Right lobe of liver (tissue), 6 donors: Measurements from ENCODE around the gene DGAT2L6. TPM values are rescaled to one million over a fixed set of nuclear protein-coding genes. Genes with fewer than 3 reads are reported as not detected.

ENCODE experiments used
- ATAC-seq, 4 donors: fragments of 200-7000 bp; cut with Tn5 transposase; one replicate each; pipeline ENCODE4 v1.9.1; 2020; ENCODE audit warnings: mild to moderate bottlenecking in 4 of 4, moderate library complexity in 4 of 4
- DNase-seq, 3 donors: peaks; one replicate each; pipeline ENCODE4 v3.0.0-alpha.2; 2020
- H3K27ac ChIP-seq, 3 donors: fragments of 200-600 bp; one replicate each; pipeline ENCODE4 v1.8.0; 2022
- H3K27me3 ChIP-seq, 2 donors: fragments of 200-600 bp; one replicate each; pipeline ENCODE4 v1.8.0; 2022
- H3K36me3 ChIP-seq, 4 donors: fragments of 200-600 bp; sonication (generic) in 1 of 4; one replicate each; pipeline versions ENCODE4 v1.5.1 to v1.8.0; 2017 to 2022; ENCODE audit warnings: control low read depth in 1 of 4
- H3K4me1 ChIP-seq, 4 donors: fragments of 200-600 bp; sonication (generic) in 1 of 4; one replicate each; pipeline versions ENCODE4 v1.5.1 to v1.8.0; 2017 to 2022; ENCODE audit warnings: control low read depth in 1 of 4
- H3K4me3 ChIP-seq, 3 donors: fragments of 200-600 bp; one replicate each; pipeline ENCODE4 v1.8.0; 2022
- H3K9me3 ChIP-seq, 4 donors: fragments of 200-600 bp; sonication (generic) in 1 of 4; one replicate each; pipeline versions ENCODE4 v1.5.1 to v1.8.0; 2017 to 2022; ENCODE audit warnings: control low read depth in 1 of 4
- POLR2A ChIP-seq: fragments of 450-650 bp; IDR thresholded peaks from one replicate; pipeline ENCODE4 v1.6.1; 2017; ENCODE audit warnings: antibody characterized with exemption, mild to moderate bottlenecking
- WGBS: methylation state at CpG from one replicate; pipeline ENCODE4 v1.1.6; 2018; ENCODE audit warnings: low coverage, low lambda C conversion rate; ENCODE audit not compliant: insufficient coverage; ENCODE audit errors: missing lambda C conversion rate; 5-methylcytosine and 5-hydroxymethylcytosine counted together
- intact Hi-C, 2 donors: fragments of 100-400 bp; cut with DNase I; formaldehyde crosslinking; loops; one replicate each; pipeline versions ENCODE4 v1.11.2 to v1.14.1; 2022
- total RNA-seq, 6 experiments: library from RNA; depleted of rRNA in 2 of 6; stranded (reverse); fragments of >200 nt in 2 of 6; fragmentation: NEBNext Ultra II Directional in 3 of 6; extraction: Animal tissue kit (Norgen Biotek cat#: 25700) in 3 of 6; gene quantifications; one replicate each; pipeline versions ENCODE4 v1.1.0 to v1.2.4, GENCODE V29; 2016 to 2023
- TF ChIP-seq, protein P1 (sequence below), 4 donors: fragments of 200-600 bp in 3 of 4; fragments of 450-650 bp in 1 of 4; IDR thresholded peaks; one replicate each; pipeline versions ENCODE4 v1.5.1 to v1.8.0; 2016 to 2022; ENCODE audit warnings: antibody characterized with exemption in 4 of 4, mild to moderate bottlenecking in 2 of 4
- donor health status: DM: no; HTN: yes; CAD: no.
- donor health status: DM: no; HTN: no; CAD: no.
- donor health status: DM: no; HTN: no; CAD: no.
- donor health status: DM: no; HTN: yes; CAD: no.
- donor health status: DM: no; HTN: yes; CAD: no.

Gene DGAT2L6
- total RNA-seq, 6 experiments from 2014 or later: not detected

DNA sequence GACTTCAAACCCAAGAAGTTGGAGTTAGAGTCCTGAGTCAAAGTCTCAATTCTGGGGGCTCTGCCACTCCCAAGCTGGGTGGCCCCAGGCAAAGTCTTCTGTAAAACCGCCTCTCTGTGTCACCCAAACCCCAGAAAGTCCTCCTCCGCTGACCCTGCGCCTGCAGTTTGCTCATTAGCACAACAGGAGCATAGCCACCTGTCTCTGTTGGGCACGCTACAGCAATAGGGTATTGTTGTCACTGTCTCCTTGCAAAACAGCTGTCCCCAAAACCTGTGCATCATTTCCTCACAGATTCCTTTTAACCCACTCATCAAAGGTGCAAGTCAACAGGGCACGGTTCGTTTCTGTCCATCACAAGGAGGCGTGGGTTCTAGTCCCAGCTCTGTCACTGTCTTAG, 8.0 kb upstream of the DGAT2L6 start:
- no peak for TF ChIP-seq POLR2A
- TF ChIP-seq, protein P1, sequence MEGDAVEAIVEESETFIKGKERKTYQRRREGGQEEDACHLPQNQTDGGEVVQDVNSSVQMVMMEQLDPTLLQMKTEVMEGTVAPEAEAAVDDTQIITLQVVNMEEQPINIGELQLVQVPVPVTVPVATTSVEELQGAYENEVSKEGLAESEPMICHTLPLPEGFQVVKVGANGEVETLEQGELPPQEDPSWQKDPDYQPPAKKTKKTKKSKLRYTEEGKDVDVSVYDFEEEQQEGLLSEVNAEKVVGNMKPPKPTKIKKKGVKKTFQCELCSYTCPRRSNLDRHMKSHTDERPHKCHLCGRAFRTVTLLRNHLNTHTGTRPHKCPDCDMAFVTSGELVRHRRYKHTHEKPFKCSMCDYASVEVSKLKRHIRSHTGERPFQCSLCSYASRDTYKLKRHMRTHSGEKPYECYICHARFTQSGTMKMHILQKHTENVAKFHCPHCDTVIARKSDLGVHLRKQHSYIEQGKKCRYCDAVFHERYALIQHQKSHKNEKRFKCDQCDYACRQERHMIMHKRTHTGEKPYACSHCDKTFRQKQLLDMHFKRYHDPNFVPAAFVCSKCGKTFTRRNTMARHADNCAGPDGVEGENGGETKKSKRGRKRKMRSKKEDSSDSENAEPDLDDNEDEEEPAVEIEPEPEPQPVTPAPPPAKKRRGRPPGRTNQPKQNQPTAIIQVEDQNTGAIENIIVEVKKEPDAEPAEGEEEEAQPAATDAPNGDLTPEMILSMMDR (IDR thresholded peaks at IDR 0.05): no peak
- Histone ChIP-seq H3K36me3 (peaks cover 0 to 5% (median 0%) of the 10 kb centered on the region in 4 donors), H3K4me1 (no peaks in the 10 kb centered on the region), H3K9me3 (no peaks in the 10 kb centered on the region), H3K4me3 (no peak overlapping the region), H3K27ac (no peak overlapping the region), H3K27me3 (no peaks in the 10 kb centered on the region)
- intact Hi-C loops: no loop called here
- 66% methylated on average over 4 of the region's 7 CpGs for WGBS
- DNase-seq: no peak
- ATAC-seq: no peak

DNA sequence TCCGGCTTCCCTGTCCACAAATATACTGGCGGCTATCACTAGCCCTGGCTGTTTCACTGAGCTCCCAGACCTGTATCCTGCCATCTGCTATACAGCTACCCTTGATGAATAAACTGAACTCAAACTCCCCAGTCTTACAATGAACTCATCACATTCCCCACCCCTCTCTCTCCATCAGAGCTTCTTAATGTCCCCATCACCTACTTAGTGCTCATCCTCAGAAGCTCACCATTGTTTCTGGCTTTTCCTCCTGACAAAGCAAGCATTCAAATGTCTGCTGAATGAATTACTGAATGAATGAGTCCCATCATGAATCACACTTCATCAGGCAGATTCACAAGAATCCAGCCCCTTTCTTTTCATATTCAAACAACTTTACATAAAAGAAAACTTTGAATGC, 5.7 kb upstream of the DGAT2L6 start:
- Histone ChIP-seq H3K4me1 (no peaks in the 10 kb centered on the region), H3K4me3 (no peak overlapping the region), H3K27ac (no peak overlapping the region), H3K9me3 (no peaks in the 10 kb centered on the region), H3K36me3 (no peaks in the 10 kb centered on the region), H3K27me3 (no peaks in the 10 kb centered on the region)
- intact Hi-C loops: no loop called here
- 63% methylated on average over 2 of the region's 2 CpGs for WGBS
- no peak for ATAC-seq
- TF ChIP-seq, protein P1 (IDR thresholded peaks at IDR 0.05): no peak
- no peak for TF ChIP-seq POLR2A
- no peak for DNase-seq

DNA sequence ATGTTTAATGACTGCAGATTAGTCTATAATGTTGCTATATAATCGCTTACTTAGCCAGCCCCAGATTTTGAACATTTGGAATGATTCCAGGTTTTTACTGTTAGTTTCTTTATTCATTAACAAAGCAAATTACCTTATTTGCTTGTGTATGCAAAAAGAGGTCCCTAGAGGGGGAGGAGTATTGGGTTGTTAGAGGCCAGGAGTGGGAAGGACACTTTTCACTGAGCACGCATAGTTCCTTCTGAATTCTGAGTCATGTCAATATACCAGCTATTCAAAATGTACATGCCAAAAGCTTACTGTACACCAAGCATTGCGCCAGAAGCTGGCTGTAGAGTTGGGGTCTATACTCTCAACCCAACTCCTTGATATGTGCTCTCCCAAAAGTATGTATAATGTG, 5.1 kb upstream of the DGAT2L6 start:
- no peaks in the 10 kb centered on the region for H3K36me3 ChIP-seq
- H3K9me3 ChIP-seq: no peaks in the 10 kb centered on the region
- no peak for ATAC-seq
- H3K27me3 ChIP-seq: no peaks in the 10 kb centered on the region
- DNase-seq: no peak
- WGBS: 84% methylated on average over 3 of the region's 3 CpGs
- H3K4me1 ChIP-seq: no peaks in the 10 kb centered on the region
- no peak overlapping the region for H3K27ac ChIP-seq
- TF ChIP-seq, protein P1 (IDR thresholded peaks at IDR 0.05): no peak
- no peak for TF ChIP-seq POLR2A
- intact Hi-C loops: no loop called here
- no peak overlapping the region for H3K4me3 ChIP-seq

DNA sequence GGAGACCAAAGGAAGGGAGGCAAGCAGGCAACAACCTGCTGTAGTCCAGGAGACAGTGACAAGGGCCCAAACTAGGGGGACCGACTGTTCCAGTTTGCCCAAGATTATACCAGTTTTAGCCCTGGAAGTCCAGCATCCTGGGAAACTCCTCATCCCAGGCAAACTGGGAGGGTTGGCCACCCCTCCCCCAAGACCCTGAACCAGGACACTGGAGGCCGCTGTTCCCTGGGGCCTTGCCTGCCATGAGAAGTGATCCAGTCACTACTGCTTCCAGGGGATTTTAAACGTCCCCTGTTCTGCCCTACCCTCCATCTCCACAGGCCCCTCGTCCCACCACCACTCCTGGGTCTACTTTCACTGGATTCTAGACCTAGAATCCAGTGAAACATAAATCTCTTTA, 4.3 kb upstream of the DGAT2L6 start:
- ATAC-seq (no peak), DNase-seq (no peak)
- no peaks in the 10 kb centered on the region for H3K27me3 ChIP-seq
- H3K27ac ChIP-seq: no peak overlapping the region
- H3K4me3 ChIP-seq: no peak overlapping the region
- TF ChIP-seq, protein P1 (IDR thresholded peaks at IDR 0.05): no peak
- TF ChIP-seq POLR2A: no peak
- H3K36me3 ChIP-seq: no peaks in the 10 kb centered on the region
- intact Hi-C loops: no loop called here
- no peaks in the 10 kb centered on the region for H3K4me1 ChIP-seq
- H3K9me3 ChIP-seq: no peaks in the 10 kb centered on the region
- WGBS: 27% methylated on average over 2 of the region's 4 CpGs

DNA sequence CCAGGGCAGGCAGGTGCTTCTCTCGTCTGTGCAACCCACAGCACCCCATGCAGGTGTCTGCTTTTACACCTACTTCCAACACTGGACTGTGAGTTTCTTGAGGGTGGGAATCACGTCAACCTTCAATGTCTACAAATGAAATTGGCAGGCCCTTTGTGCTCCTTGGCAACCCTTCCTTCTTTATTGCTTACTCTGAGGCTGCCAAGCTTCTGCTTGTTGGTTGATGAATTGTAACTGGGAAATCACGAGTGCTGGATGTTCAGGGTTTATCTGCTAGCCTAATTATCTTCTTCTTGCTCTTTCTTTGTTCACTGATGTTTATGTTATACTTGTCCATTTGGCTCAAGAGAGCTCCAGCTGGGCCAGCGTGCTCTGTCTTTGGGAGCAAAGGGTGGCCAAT, 2.5 kb upstream of the DGAT2L6 start:
- DNase-seq: no peak
- intact Hi-C loops: no loop called here
- ATAC-seq: no peak
- Histone ChIP-seq H3K27ac (no peak overlapping the region), H3K27me3 (no peaks in the 10 kb centered on the region), H3K9me3 (no peaks in the 10 kb centered on the region), H3K4me3 (no peak overlapping the region), H3K36me3 (no peaks in the 10 kb centered on the region), H3K4me1 (no peaks in the 10 kb centered on the region)
- TF ChIP-seq, protein P1 (IDR thresholded peaks at IDR 0.05): no peak
- TF ChIP-seq POLR2A: no peak
- 36% methylated on average over 3 of the region's 4 CpGs for WGBS
